Mesenchymal stem cell (in vitro differentiated cells and primary cell): Measurements from ENCODE around the gene PLCD4.

Experiments used
- DNase-seq: peaks from one replicate; pipeline ENCODE4 v3.0.0-alpha.2; 2013
- H2AFZ ChIP-seq: one replicate; pipeline ENCODE4 v1.6.1; 2013; ENCODE audit warnings: low read depth, mild to moderate bottlenecking, control low read depth, inconsistent platforms, low read length, moderate library complexity
- H2AK5ac ChIP-seq: 2 replicates; pipeline ENCODE4 v1.6.1; 2013; ENCODE audit warnings: low read length, moderate library complexity, mild to moderate bottlenecking, inconsistent platforms; ENCODE audit not compliant: severe bottlenecking
- H2BK120ac ChIP-seq: one replicate; pipeline ENCODE4 v1.6.1; 2013; ENCODE audit warnings: low read depth, mild to moderate bottlenecking, inconsistent platforms, low read length, moderate library complexity
- H2BK12ac ChIP-seq, 2 experiments: one replicate each; pipeline ENCODE4 v1.6.1; 2013; ENCODE audit warnings: inconsistent platforms in 2 of 2, low read length in 2 of 2, mild to moderate bottlenecking in 2 of 2, moderate library complexity in 2 of 2, control low read depth in 1 of 2
- H2BK15ac ChIP-seq: one replicate; pipeline ENCODE4 v1.6.1; 2013; ENCODE audit warnings: mild to moderate bottlenecking, low read depth, inconsistent platforms; ENCODE audit not compliant: poor library complexity, severe bottlenecking
- H2BK5ac ChIP-seq: 2 replicates; pipeline ENCODE4 v1.6.1; 2013; ENCODE audit warnings: low read depth, mild to moderate bottlenecking, low read length, control low read depth, inconsistent platforms; ENCODE audit not compliant: poor library complexity, severe bottlenecking
- H3K14ac ChIP-seq, 2 experiments: one replicate each; pipeline ENCODE4 v1.6.1; 2013; ENCODE audit warnings: inconsistent platforms in 2 of 2, low read length in 2 of 2, control low read depth in 1 of 2, mild to moderate bottlenecking in 1 of 2, moderate library complexity in 1 of 2
- H3K18ac ChIP-seq, 2 experiments: one replicate each; pipeline ENCODE4 v1.6.1; 2013; ENCODE audit warnings: inconsistent platforms in 2 of 2, low read length in 2 of 2, control low read depth in 1 of 2, low read depth in 1 of 2, mild to moderate bottlenecking in 1 of 2
- H3K23ac ChIP-seq, 2 experiments: one replicate each; pipeline ENCODE4 v1.6.1; 2013; ENCODE audit warnings: inconsistent platforms in 2 of 2, low read length in 2 of 2, mild to moderate bottlenecking in 2 of 2, moderate library complexity in 2 of 2, control low read depth in 1 of 2
- H3K27ac ChIP-seq: 2 replicates; pipeline ENCODE4 v1.5.1; 2013; ENCODE audit warnings: mild to moderate bottlenecking, moderate library complexity, low read length, control low read depth, inconsistent platforms; ENCODE audit not compliant: poor library complexity, severe bottlenecking
- H3K27me3 ChIP-seq, 2 experiments: 2 replicates each; pipeline versions ENCODE4 v1.6.1 to v1.7.0; 2013; ENCODE audit warnings: low read length in 2 of 2, mild to moderate bottlenecking in 2 of 2, moderate library complexity in 2 of 2, control low read depth in 1 of 2, inconsistent platforms in 1 of 2; ENCODE audit not compliant: control insufficient read depth in 1 of 2, insufficient read depth in 1 of 2
- H3K36me3 ChIP-seq, 2 experiments: 2 replicates each; pipeline versions ENCODE4 v1.6.1 to v1.7.0; 2013; ENCODE audit warnings: low read length in 2 of 2, control low read depth in 1 of 2, inconsistent platforms in 1 of 2, low read depth in 1 of 2, mild to moderate bottlenecking in 1 of 2; ENCODE audit not compliant: insufficient read depth in 2 of 2, control insufficient read depth in 1 of 2
- H3K4ac ChIP-seq, 2 experiments: one replicate each; pipeline ENCODE4 v1.6.1; 2013; ENCODE audit warnings: inconsistent platforms in 2 of 2, low read length in 2 of 2, mild to moderate bottlenecking in 2 of 2, moderate library complexity in 2 of 2, control low read depth in 1 of 2, low read depth in 1 of 2
- H3K4me1 ChIP-seq: 2 replicates; pipeline ENCODE4 v1.6.1; 2013; ENCODE audit warnings: low read depth, low read length, control low read depth; ENCODE audit not compliant: control insufficient read depth, insufficient read depth
- H3K4me2 ChIP-seq: 2 replicates; pipeline ENCODE4 v1.6.1; 2013; ENCODE audit warnings: low read length, mild to moderate bottlenecking, inconsistent platforms; ENCODE audit not compliant: poor library complexity, severe bottlenecking
- H3K4me3 ChIP-seq, 2 experiments: 2 replicates each; pipeline versions ENCODE4 v1.5.1 to v1.7.0; 2013; ENCODE audit warnings: low read length in 2 of 2, mild to moderate bottlenecking in 2 of 2, control low read depth in 1 of 2, low read depth in 1 of 2; ENCODE audit not compliant: insufficient read depth in 1 of 2
- H3K79me1 ChIP-seq: replicated peaks from 2 replicates; pipeline ENCODE4 v1.6.1; 2013; ENCODE audit warnings: mild to moderate bottlenecking, control low read depth, low read length, inconsistent platforms; ENCODE audit not compliant: poor library complexity, severe bottlenecking
- H3K9ac ChIP-seq: 2 replicates; pipeline ENCODE4 v1.7.0; 2013; ENCODE audit warnings: mild to moderate bottlenecking, low read length, moderate library complexity
- H3K9me3 ChIP-seq: 2 replicates; pipeline ENCODE4 v1.7.0; 2013; ENCODE audit warnings: mild to moderate bottlenecking, low read length; ENCODE audit not compliant: control insufficient read depth
- H4K8ac ChIP-seq: one replicate; pipeline ENCODE4 v1.6.1; 2013; ENCODE audit warnings: inconsistent platforms, mild to moderate bottlenecking, low read length, moderate library complexity
- H4K91ac ChIP-seq: one replicate; pipeline ENCODE4 v1.6.1; 2013; ENCODE audit warnings: mild to moderate bottlenecking, low read length, inconsistent platforms
- WGBS: methylation state at CpG from one replicate; pipeline ENCODE4 v1.1.7; 2013; ENCODE audit warnings: mixed read lengths; 5-methylcytosine and 5-hydroxymethylcytosine counted together

The PLCD4 gene

DNA sequence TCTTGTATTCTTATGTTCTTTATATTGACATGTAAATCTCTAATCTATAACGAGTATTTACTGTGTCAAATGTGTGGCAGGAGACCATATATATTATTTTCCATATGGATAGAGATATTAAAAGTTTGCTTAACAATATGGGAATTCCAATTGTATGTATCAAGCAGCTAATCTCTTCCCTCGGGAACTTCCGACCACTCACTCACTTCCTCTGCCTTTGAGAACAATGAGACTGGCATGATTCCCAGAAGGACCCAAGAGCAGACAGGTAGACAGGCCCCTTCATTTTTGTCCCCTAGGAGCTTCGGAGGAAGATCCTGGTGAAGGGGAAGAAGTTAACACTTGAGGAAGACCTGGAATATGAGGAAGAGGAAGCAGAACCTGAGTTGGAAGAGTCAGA, 24.1 kb downstream of the PLCD4 start:
- no peak overlapping the region for H3K9ac ChIP-seq
- no peak overlapping the region for H2AK5ac ChIP-seq
- no peaks in the 10 kb centered on the region for H3K4me1 ChIP-seq
- no peaks in the 10 kb centered on the region for H3K27me3 ChIP-seq
- H4K8ac ChIP-seq = no peak overlapping the region
- no peak overlapping the region for H3K4me2 ChIP-seq
- H3K79me1 ChIP-seq = no peaks in the 10 kb centered on the region
- no peak overlapping the region for H3K27ac ChIP-seq
- no peak overlapping the region for H3K18ac ChIP-seq
- no peak overlapping the region for H3K4ac ChIP-seq
- no peak overlapping the region for H2AFZ ChIP-seq
- H3K9me3 ChIP-seq = no peaks in the 10 kb centered on the region
- no peak overlapping the region for H2BK5ac ChIP-seq
- 80% methylated on average over 3 of the region's 4 CpGs for WGBS
- H3K14ac ChIP-seq = no peak overlapping the region
- no peak overlapping the region for H2BK15ac ChIP-seq
- H3K36me3 ChIP-seq = peaks cover 42 to 59% of the 10 kb centered on the region in 2 experiments
- no peak overlapping the region for H4K91ac ChIP-seq
- H2BK120ac ChIP-seq = no peak overlapping the region
- DNase-seq = no peak
- H2BK12ac ChIP-seq = no peak overlapping the region
- H3K4me3 ChIP-seq = no peak overlapping the region
- no peak overlapping the region for H3K23ac ChIP-seq

DNA sequence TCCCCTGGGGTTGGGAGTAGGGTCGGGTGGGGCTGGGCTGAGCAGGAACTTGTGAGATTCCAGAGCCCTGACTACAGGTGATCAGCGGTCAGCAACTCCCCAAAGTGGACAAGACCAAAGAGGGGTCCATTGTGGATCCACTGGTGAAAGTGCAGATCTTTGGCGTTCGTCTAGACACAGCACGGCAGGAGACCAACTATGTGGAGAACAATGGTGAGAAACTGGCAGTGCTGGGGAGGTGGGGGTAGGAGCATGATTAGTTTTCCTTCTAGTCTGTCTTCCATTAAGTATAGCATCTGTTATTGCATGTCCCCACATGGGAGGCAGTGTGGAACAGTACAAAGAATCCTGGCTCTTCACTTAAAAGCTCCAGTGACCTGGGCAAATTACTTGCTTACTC, 28.0 kb downstream of the PLCD4 start:
- Histone ChIP-seq H3K79me1 (peaks cover 16% of the 10 kb centered on the region), H3K18ac (no peak overlapping the region), H3K9me3 (no peaks in the 10 kb centered on the region), H3K9ac (no peak overlapping the region), H3K4me2 (no peak overlapping the region), H3K27ac (no peak overlapping the region), H3K23ac (no peak overlapping the region), H2BK12ac (no peak overlapping the region), H3K14ac (no peak overlapping the region), H4K8ac (no peak overlapping the region), H3K36me3 (peaks cover 53 to 84% of the 10 kb centered on the region in 2 experiments), H2BK15ac (no peak overlapping the region), H2BK120ac (no peak overlapping the region), H2AFZ (no peak overlapping the region), H2AK5ac (no peak overlapping the region), H3K4me3 (no peak overlapping the region), H3K4me1 (peaks cover 2% of the 10 kb centered on the region), H3K27me3 (no peaks in the 10 kb centered on the region), H2BK5ac (no peak overlapping the region), H4K91ac (no peak overlapping the region), H3K4ac (no peak overlapping the region)
- DNase-seq = no peak
- WGBS = 88% methylated on average over 5 of the region's 5 CpGs

DNA sequence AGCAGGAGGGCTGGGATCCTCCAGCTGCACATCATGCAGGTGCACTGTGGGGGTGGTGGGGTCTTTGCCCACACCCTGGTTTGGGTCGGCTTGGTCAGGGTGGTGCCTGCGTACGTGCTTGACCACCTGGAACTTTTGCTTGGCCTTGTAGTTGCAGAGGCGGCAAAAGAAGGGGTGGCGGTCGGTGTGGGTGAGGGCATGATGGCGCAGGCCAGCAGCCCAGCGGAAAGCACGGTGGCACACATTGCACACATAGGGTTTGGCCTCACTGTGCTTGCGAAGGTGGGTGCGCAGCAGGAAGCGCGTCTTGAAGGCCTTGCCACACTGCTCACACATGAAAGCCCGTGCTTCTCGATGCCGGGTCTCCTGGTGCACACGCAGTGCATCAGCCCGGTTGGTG, 30.7 kb downstream of the PLCD4 start:
- Histone ChIP-seq H3K79me1 (peaks cover 30% of the 10 kb centered on the region), H2BK15ac (no peak overlapping the region), H2BK5ac (no peak overlapping the region), H4K8ac (no peak overlapping the region), H3K4me2 (no peak overlapping the region), H3K23ac (no peak overlapping the region), H2AK5ac (no peak overlapping the region), H3K9me3 (no peaks in the 10 kb centered on the region), H2BK12ac (no peak overlapping the region), H4K91ac (peak overlapping the region; percentile 2), H3K27me3 (no peaks in the 10 kb centered on the region), H3K9ac (no peak overlapping the region), H2AFZ (no peak overlapping the region), H3K36me3 (peaks cover 67 to 89% of the 10 kb centered on the region in 2 experiments), H3K4me3 (no peak overlapping the region), H2BK120ac (no peak overlapping the region), H3K27ac (no peak overlapping the region), H3K4ac (no peak overlapping the region), H3K18ac (no peak overlapping the region), H3K4me1 (peaks cover 2% of the 10 kb centered on the region), H3K14ac (no peak overlapping the region)
- no peak for DNase-seq
- 99% methylated on average over 18 of the region's 18 CpGs for WGBS

DNA sequence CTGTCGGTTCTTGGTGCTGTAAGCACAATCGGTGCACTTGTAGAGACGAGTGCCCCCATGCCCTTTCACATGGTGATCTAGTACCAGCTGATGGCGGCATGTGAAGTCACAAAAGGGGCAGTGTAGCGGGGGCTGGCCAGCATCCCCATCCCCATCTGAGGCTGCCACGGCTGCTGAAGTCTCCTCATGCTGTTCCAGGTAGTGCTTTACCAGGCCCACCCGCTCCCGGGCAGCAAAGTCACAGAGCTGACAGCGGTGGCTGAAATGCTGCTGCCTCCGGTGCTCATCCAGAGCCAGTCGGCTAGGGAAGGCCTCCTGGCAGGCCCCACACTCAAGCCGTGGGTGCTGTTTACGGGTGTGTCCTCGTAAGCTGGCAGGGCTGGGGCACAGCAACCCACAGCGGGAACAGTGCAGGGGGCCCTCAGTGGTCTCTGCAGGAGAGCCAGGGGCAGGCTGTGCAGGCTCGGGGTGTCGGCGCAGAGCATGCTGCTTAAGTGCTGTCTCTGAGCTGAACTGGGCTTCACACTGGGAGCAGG, 34.5 kb downstream of the PLCD4 start:
- Histone ChIP-seq H3K14ac (no peak overlapping the region), H3K27ac (no peak overlapping the region), H2BK120ac (no peak overlapping the region), H2AK5ac (no peak overlapping the region), H3K79me1 (peaks cover 38% of the 10 kb centered on the region), H3K36me3 (peaks cover 59 to 85% of the 10 kb centered on the region in 2 experiments), H3K9ac (no peak overlapping the region), H2BK5ac (no peak overlapping the region), H3K4ac (no peak overlapping the region), H3K9me3 (no peaks in the 10 kb centered on the region), H3K18ac (no peak overlapping the region), H3K23ac (no peak overlapping the region), H3K4me2 (no peak overlapping the region), H3K27me3 (no peaks in the 10 kb centered on the region), H4K8ac (no peak overlapping the region), H3K4me1 (peaks cover 25% of the 10 kb centered on the region), H2BK12ac (no peak overlapping the region), H3K4me3 (no peak overlapping the region), H2BK15ac (no peak overlapping the region), H2AFZ (no peak overlapping the region), H4K91ac (no peak overlapping the region)
- WGBS = 98% methylated on average over 18 of the region's 18 CpGs
- DNase-seq = no peak
